Hepatocyte (in vitro differentiated cells): ENCODE measurements around the gene RASSF1.

Source experiments
- EZH2 ChIP-seq: fragments of 200-600 bp; sonication (generic); IDR thresholded peaks from 2 replicates; pipeline ENCODE4 v1.6.1; 2016; ENCODE audit warnings: antibody characterized with exemption, mild to moderate bottlenecking, borderline replicate concordance
- EZH2phosphoT487 ChIP-seq: fragments of 200-600 bp; sonication (generic); IDR thresholded peaks from one replicate; pipeline ENCODE4 v1.6.1; 2018; ENCODE audit warnings: antibody characterized with exemption, mild to moderate bottlenecking, low read depth, moderate library complexity; ENCODE audit not compliant: unreplicated experiment, severe bottlenecking
- TF ChIP-seq, protein P1 (sequence below): fragments of 200-600 bp; sonication (generic); IDR thresholded peaks from 2 replicates; pipeline ENCODE4 v1.5.1; 2016; ENCODE audit warnings: antibody characterized with exemption, mild to moderate bottlenecking; ENCODE audit not compliant: poor library complexity

DNA sequence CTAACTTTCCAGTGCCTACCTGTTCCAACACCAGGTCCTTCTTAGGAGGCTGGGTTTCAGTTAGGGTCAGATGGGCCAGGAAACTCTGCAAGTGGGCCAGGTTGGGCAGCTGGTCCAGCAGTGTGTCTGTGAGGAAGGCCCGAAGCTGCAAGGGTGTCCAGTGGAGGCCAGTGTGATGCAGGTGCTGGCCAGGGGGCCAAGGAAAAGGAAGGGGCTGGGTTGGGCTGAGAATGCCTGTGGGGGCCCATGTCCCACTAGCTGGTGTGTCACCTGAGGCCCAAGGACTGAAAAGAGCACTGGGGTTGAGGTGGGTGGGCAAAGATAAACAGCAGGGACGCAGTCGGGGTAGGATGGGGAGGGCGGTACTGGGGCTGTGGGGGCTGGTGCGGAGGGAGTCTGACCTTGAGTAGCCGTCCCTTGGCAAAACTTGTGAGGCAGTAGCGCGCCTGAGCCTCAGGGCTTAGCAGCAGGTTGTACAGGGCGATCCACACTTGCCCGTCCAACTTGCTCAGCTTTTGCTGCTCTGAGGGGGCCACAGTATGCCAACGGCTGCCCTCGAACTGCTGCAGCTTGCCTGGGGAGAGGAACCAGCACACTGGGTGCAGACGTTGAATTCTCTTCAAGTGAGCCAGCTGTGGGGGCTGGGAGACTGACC is 1.5 kb upstream of the RASSF1 start:
- TF ChIP-seq, protein P1, sequence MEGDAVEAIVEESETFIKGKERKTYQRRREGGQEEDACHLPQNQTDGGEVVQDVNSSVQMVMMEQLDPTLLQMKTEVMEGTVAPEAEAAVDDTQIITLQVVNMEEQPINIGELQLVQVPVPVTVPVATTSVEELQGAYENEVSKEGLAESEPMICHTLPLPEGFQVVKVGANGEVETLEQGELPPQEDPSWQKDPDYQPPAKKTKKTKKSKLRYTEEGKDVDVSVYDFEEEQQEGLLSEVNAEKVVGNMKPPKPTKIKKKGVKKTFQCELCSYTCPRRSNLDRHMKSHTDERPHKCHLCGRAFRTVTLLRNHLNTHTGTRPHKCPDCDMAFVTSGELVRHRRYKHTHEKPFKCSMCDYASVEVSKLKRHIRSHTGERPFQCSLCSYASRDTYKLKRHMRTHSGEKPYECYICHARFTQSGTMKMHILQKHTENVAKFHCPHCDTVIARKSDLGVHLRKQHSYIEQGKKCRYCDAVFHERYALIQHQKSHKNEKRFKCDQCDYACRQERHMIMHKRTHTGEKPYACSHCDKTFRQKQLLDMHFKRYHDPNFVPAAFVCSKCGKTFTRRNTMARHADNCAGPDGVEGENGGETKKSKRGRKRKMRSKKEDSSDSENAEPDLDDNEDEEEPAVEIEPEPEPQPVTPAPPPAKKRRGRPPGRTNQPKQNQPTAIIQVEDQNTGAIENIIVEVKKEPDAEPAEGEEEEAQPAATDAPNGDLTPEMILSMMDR = no peak
- TF ChIP-seq EZH2 (no peak), EZH2phosphoT487 (no peak)
